ENCODE measurements around the gene OSBPL10.

Gene OSBPL10

GRCh38 chr3:31709005-31709404 lies 272.1 kb downstream of the OSBPL10 start:
- H3K9me3 ChIP-seq (ENCODE audit: insufficient read depth, low read depth, low read length): no peaks in the 10 kb centered on the region
- no peaks in the 10 kb centered on the region for H3K27me3 ChIP-seq (ENCODE audit: insufficient read depth, low read length, poor library complexity, severe bottlenecking)
- H3K9ac ChIP-seq (ENCODE audit: low read depth, low read length, poor library complexity, severe bottlenecking): no peak overlapping the region
- H3K4me3 ChIP-seq (ENCODE audit: low read length, poor library complexity, severe bottlenecking): no peak overlapping the region
- H3K4me1 ChIP-seq (ENCODE audit: insufficient read depth, low read length, poor library complexity, severe bottlenecking): peaks cover 7% of the 10 kb centered on the region
- no peaks in the 10 kb centered on the region for H3K9me2 ChIP-seq (replicated peaks; ENCODE audit: low read depth, low read length)
- H2AFZ ChIP-seq (ENCODE audit: low read length): no peak overlapping the region
- no peaks in the 10 kb centered on the region for H3K79me2 ChIP-seq (ENCODE audit: insufficient read depth, low read length)
- H3K4me2 ChIP-seq (ENCODE audit: low read depth, low read length, poor library complexity, severe bottlenecking): no peak overlapping the region
- no peaks in the 10 kb centered on the region for H4K20me1 ChIP-seq (ENCODE audit: insufficient read depth, low read length, poor library complexity, severe bottlenecking)
- TF ChIP-seq, protein P1, sequence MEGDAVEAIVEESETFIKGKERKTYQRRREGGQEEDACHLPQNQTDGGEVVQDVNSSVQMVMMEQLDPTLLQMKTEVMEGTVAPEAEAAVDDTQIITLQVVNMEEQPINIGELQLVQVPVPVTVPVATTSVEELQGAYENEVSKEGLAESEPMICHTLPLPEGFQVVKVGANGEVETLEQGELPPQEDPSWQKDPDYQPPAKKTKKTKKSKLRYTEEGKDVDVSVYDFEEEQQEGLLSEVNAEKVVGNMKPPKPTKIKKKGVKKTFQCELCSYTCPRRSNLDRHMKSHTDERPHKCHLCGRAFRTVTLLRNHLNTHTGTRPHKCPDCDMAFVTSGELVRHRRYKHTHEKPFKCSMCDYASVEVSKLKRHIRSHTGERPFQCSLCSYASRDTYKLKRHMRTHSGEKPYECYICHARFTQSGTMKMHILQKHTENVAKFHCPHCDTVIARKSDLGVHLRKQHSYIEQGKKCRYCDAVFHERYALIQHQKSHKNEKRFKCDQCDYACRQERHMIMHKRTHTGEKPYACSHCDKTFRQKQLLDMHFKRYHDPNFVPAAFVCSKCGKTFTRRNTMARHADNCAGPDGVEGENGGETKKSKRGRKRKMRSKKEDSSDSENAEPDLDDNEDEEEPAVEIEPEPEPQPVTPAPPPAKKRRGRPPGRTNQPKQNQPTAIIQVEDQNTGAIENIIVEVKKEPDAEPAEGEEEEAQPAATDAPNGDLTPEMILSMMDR (conservative IDR thresholded peaks at IDR 0.05; ENCODE audit: low read length): no peak
- TF ChIP-seq EZH2phosphoT487 (IDR thresholded peaks at IDR 0.05; ENCODE audit: borderline replicate concordance): no peak
- no peaks in the 10 kb centered on the region for H3F3A ChIP-seq (ENCODE audit: low read depth)
- no peaks in the 10 kb centered on the region for H3K36me3 ChIP-seq (ENCODE audit: insufficient read depth, low read length)

GRCh38 chr3:31707286-31707685 lies 273.8 kb downstream of the OSBPL10 start:
- peaks cover 7% of the 10 kb centered on the region for H3K4me1 ChIP-seq (ENCODE audit: insufficient read depth, low read length, poor library complexity, severe bottlenecking)
- no peak overlapping the region for H2AFZ ChIP-seq (ENCODE audit: low read length)
- no peaks in the 10 kb centered on the region for H3K9me2 ChIP-seq (replicated peaks; ENCODE audit: low read depth, low read length)
- H3F3A ChIP-seq (ENCODE audit: low read depth): no peaks in the 10 kb centered on the region
- TF ChIP-seq EZH2phosphoT487 (IDR thresholded peaks at IDR 0.05; ENCODE audit: borderline replicate concordance): no peak
- TF ChIP-seq, protein P1 (conservative IDR thresholded peaks at IDR 0.05; ENCODE audit: low read length): no peak
- no peaks in the 10 kb centered on the region for H3K9me3 ChIP-seq (ENCODE audit: insufficient read depth, low read depth, low read length)
- H3K4me2 ChIP-seq (ENCODE audit: low read depth, low read length, poor library complexity, severe bottlenecking): no peak overlapping the region
- H3K36me3 ChIP-seq (ENCODE audit: insufficient read depth, low read length): no peaks in the 10 kb centered on the region
- no peak overlapping the region for H3K4me3 ChIP-seq (ENCODE audit: low read length, poor library complexity, severe bottlenecking)
- no peaks in the 10 kb centered on the region for H3K27me3 ChIP-seq (ENCODE audit: insufficient read depth, low read length, poor library complexity, severe bottlenecking)
- H4K20me1 ChIP-seq (ENCODE audit: insufficient read depth, low read length, poor library complexity, severe bottlenecking): no peaks in the 10 kb centered on the region
- no peaks in the 10 kb centered on the region for H3K79me2 ChIP-seq (ENCODE audit: insufficient read depth, low read length)
- H3K9ac ChIP-seq (ENCODE audit: low read depth, low read length, poor library complexity, severe bottlenecking): no peak overlapping the region

DNA sequence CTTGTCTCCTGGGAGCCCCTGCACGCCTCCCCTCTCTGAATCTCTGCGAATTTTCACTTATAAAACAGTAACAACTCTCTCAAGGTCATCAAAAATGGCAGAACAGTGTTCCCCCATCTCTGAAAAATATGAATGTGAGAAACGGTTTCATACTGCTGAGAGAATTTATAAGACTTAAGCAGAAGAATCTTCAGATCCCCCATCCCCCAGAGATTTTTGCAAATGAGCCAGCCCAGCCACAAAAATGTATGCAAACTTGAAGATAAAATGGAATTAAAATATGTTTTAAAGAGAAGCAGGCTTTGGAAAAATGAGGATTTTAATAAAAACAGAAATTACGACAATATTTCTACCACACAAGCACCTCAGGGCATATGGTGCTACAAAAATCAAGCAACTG lies 275.3 kb downstream of the OSBPL10 start:
- no peaks in the 10 kb centered on the region for H4K20me1 ChIP-seq (ENCODE audit: insufficient read depth, low read length, poor library complexity, severe bottlenecking)
- H3K4me2 ChIP-seq (ENCODE audit: low read depth, low read length, poor library complexity, severe bottlenecking): no peak overlapping the region
- peaks cover 7% of the 10 kb centered on the region for H3K4me1 ChIP-seq (ENCODE audit: insufficient read depth, low read length, poor library complexity, severe bottlenecking)
- no peak overlapping the region for H3K4me3 ChIP-seq (ENCODE audit: low read length, poor library complexity, severe bottlenecking)
- H3K9ac ChIP-seq (ENCODE audit: low read depth, low read length, poor library complexity, severe bottlenecking): no peak overlapping the region
- no peak overlapping the region for H2AFZ ChIP-seq (ENCODE audit: low read length)
- no peaks in the 10 kb centered on the region for H3K27me3 ChIP-seq (ENCODE audit: insufficient read depth, low read length, poor library complexity, severe bottlenecking)
- H3K9me2 ChIP-seq (replicated peaks; ENCODE audit: low read depth, low read length): no peaks in the 10 kb centered on the region
- no peaks in the 10 kb centered on the region for H3K36me3 ChIP-seq (ENCODE audit: insufficient read depth, low read length)
- TF ChIP-seq, protein P1 (conservative IDR thresholded peaks at IDR 0.05; ENCODE audit: low read length): no peak
- no peak for TF ChIP-seq EZH2phosphoT487 (IDR thresholded peaks at IDR 0.05; ENCODE audit: borderline replicate concordance)
- H3F3A ChIP-seq (ENCODE audit: low read depth): no peaks in the 10 kb centered on the region
- no peaks in the 10 kb centered on the region for H3K9me3 ChIP-seq (ENCODE audit: insufficient read depth, low read depth, low read length)
- H3K79me2 ChIP-seq (ENCODE audit: insufficient read depth, low read length): no peaks in the 10 kb centered on the region

Measured in Loucy (cell line).